Suprapubic skin (tissue), 3 donors: ENCODE measurements around the gene FAM167B.

Experiments
- POLR2A ChIP-seq, 2 donors: fragments of 450-650 bp; IDR thresholded peaks; one replicate each; pipeline ENCODE4 v1.6.1; 2017; ENCODE audit warnings: antibody characterized with exemption in 2 of 2, mild to moderate bottlenecking in 2 of 2, moderate library complexity in 2 of 2
- TF ChIP-seq, protein P1 (sequence below), 2 donors: fragments of 200-600 bp in 1 of 2; fragments of 450-650 bp in 1 of 2; sonication (generic) in 1 of 2; IDR thresholded peaks; one replicate each; pipeline ENCODE4 v1.5.1; 2016 to 2019; ENCODE audit warnings: antibody characterized with exemption in 2 of 2, mild to moderate bottlenecking in 1 of 2, moderate library complexity in 1 of 2

DNA sequence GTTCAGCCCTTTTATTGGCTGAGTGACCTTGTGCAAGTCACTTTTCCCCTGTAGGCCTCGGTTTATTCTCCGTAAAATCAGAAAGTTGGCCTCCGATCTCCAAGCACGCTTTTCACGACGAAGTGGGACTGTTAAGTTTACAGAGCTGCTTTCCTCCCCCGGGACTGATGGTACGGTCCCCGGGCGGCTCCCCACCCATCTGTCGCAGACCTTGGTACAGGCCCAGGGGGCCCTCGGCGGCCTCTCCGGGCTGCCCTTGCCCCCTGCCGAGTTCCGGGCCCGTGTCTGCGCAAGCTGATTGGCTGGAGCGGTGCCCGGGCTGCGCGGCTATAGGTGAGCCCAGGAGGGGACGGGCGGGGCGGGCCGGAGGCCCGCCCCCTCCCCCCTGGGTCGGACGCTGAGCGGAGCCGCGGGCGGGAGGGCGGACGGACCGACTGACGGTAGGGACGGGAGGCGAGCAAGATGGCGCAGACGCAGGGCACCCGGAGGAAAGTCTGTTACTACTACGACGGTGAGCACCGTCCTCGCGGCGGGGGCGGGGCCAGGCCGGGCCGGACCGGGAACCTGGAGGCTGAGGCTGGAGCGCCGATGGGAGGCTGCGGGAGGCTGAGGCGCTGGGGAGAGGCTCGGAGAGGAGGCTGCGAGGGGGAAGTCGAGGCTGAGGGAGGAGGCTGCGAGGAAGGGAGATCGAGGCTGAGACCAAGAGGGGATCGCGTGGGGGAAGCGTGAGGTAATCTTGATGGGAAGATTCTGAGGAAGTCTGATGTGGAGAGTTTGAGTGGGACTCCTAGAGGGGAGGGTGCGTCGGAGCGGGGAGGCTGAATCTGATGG is 44.9 kb downstream of the FAM167B start, which contains the start of gene HDAC1:
- TF ChIP-seq POLR2A (IDR thresholded peaks at IDR 0.05) = peak in 1 of 2 donors; percentile 22
- TF ChIP-seq, protein P1, sequence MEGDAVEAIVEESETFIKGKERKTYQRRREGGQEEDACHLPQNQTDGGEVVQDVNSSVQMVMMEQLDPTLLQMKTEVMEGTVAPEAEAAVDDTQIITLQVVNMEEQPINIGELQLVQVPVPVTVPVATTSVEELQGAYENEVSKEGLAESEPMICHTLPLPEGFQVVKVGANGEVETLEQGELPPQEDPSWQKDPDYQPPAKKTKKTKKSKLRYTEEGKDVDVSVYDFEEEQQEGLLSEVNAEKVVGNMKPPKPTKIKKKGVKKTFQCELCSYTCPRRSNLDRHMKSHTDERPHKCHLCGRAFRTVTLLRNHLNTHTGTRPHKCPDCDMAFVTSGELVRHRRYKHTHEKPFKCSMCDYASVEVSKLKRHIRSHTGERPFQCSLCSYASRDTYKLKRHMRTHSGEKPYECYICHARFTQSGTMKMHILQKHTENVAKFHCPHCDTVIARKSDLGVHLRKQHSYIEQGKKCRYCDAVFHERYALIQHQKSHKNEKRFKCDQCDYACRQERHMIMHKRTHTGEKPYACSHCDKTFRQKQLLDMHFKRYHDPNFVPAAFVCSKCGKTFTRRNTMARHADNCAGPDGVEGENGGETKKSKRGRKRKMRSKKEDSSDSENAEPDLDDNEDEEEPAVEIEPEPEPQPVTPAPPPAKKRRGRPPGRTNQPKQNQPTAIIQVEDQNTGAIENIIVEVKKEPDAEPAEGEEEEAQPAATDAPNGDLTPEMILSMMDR (IDR thresholded peaks at IDR 0.05) = no peak
